Measurements from ENCODE around the gene CIDEB. TPM values are rescaled to one million over a fixed set of nuclear protein-coding genes. Genes with fewer than 3 reads are reported as not detected.

CIDEB gene
- total and polyA plus RNA-seq, 2 of the 13 experiments (the other 11 are each of a cell fraction or from before 2014, with no cell fraction given) = 35.8 to 110 TPM

- no peak for TF ChIP-seq POGK (CRISPR knock-in tag; conservative IDR thresholded peaks at IDR 0.05)
- no peak for TF ChIP-seq PHF21A (CRISPR knock-in tag; IDR thresholded peaks at IDR 0.05)
- no peak for TF ChIP-seq ZNF781 (CRISPR knock-in tag; IDR thresholded peaks at IDR 0.05; ENCODE audit: borderline replicate concordance, not compliant biosample characterization)
- no peak for TF ChIP-seq ZNF207 (IDR thresholded peaks at IDR 0.05; ENCODE audit: borderline replicate concordance)
- TF ChIP-seq SMAD1 (CRISPR knock-in tag; IDR thresholded peaks at IDR 0.05; ENCODE audit: borderline replicate concordance, low read depth) = peak; percentile 48; the same call in 1 of the 2 replicates
- TF ChIP-seq ISX (CRISPR knock-in tag; conservative IDR thresholded peaks at IDR 0.05) = no peak
- 0 out of 2 replicates have a peak, but pooled peaks have one; percentile 6 for TF ChIP-seq ZNF343 (CRISPR knock-in tag; IDR thresholded peaks at IDR 0.05)
- TF ChIP-seq AGO2 (optimal IDR thresholded peaks at IDR 0.05; ENCODE audit: low read depth, low read length) = peak; percentile 39
- no peak for TF ChIP-seq NCOR1 (IDR thresholded peaks at IDR 0.05; ENCODE audit: borderline replicate concordance, low read length)
- no peak for TF ChIP-seq MIER2 (CRISPR knock-in tag; IDR thresholded peaks at IDR 0.05)
- no peak for TF ChIP-seq HOXA7 (CRISPR knock-in tag; IDR thresholded peaks at IDR 0.05)
- TF ChIP-seq ZBTB25 (CRISPR knock-in tag; IDR thresholded peaks at IDR 0.05) = no peak
- no peak for TF ChIP-seq BCLAF1 (IDR thresholded peaks at IDR 0.05)
- TF ChIP-seq PRDM10 (CRISPR knock-in tag; IDR thresholded peaks at IDR 0.05; ENCODE audit: low read depth) = no peak
- TF ChIP-seq RBM39 (IDR thresholded peaks at IDR 0.05; ENCODE audit: low read depth, low read length, poor library complexity, severe bottlenecking) = no peak
- TF ChIP-seq ZNF225 (CRISPR knock-in tag; IDR thresholded peaks at IDR 0.05) = peak; percentile 40; the same call in 1 of the 2 replicates
- no peak for TF ChIP-seq CSRNP1 (CRISPR knock-in tag; IDR thresholded peaks at IDR 0.05)
Observed at GRCh38 chr14:24264298-24264697, 43.5 kb downstream of the CIDEB start (continued).

Data from HepG2 (cell line).